CD4-positive, alpha-beta memory T cell (primary cell): ENCODE measurements around the gene MEGF11. TPM values are rescaled to one million over a fixed set of nuclear protein-coding genes. Genes with fewer than 3 reads are reported as not detected.

Source experiments
- CTCF ChIA-PET: fragments of 350-600 bp; sonication (Branson Sonifier 250); formaldehyde crosslinking; loops from one replicate; lab custom pipeline; 2021; ENCODE audit warnings: inconsistent platforms; ENCODE audit not compliant: partially characterized antibody; lab: Charles Lee
- POLR2A ChIA-PET: fragments of 350-600 bp; sonication (Branson Sonifier 250); formaldehyde crosslinking; loops from one replicate; lab custom pipeline; 2021; ENCODE audit not compliant: partially characterized antibody; lab: Charles Lee
- DNase-seq, 5 donors: peaks; one replicate each; pipeline versions ENCODE4 v3.0.0 to v3.0.0-alpha.2; 2020 to 2022; ENCODE audit warnings: mixed read lengths in 1 of 5
- H3K27ac ChIP-seq: one replicate; pipeline ENCODE4 v1.7.0; 2013; ENCODE audit warnings: low read depth, low read length
- H3K27me3 ChIP-seq: 2 replicates; pipeline ENCODE4 v1.7.0; 2013; ENCODE audit warnings: mild to moderate bottlenecking, low read length, moderate library complexity; ENCODE audit not compliant: insufficient read depth
- H3K36me3 ChIP-seq: 2 replicates; pipeline ENCODE4 v1.7.0; 2013; ENCODE audit warnings: mild to moderate bottlenecking, low read length, moderate library complexity; ENCODE audit not compliant: insufficient read depth
- H3K4me1 ChIP-seq: 2 replicates; pipeline ENCODE4 v1.7.0; 2013; ENCODE audit warnings: mild to moderate bottlenecking, low read length, moderate library complexity; ENCODE audit not compliant: insufficient read depth
- H3K4me3 ChIP-seq, 2 donors: one replicate each; pipeline ENCODE4 v1.7.0; 2013; ENCODE audit warnings: low read length in 2 of 2, mild to moderate bottlenecking in 1 of 2
- H3K9me3 ChIP-seq, 2 donors: one replicate each; pipeline ENCODE4 v1.7.0; 2013; ENCODE audit warnings: low read length in 2 of 2, control low read depth in 1 of 2; ENCODE audit not compliant: control insufficient read depth in 1 of 2
- H3K27ac Mint-ChIP-seq, 7 donors: one replicate each; pipeline ENCODE4 v1.8.0; 2020 to 2021; ENCODE audit warnings: mixed read lengths in 7 of 7, mild to moderate bottlenecking in 6 of 7, inconsistent platforms in 3 of 7, moderate library complexity in 3 of 7
- H3K27me3 Mint-ChIP-seq, 2 donors: one replicate each; pipeline ENCODE4 v1.8.0; 2020 to 2021; ENCODE audit warnings: mixed read lengths in 2 of 2
- H3K36me3 Mint-ChIP-seq, 2 donors: one replicate each; pipeline ENCODE4 v1.8.0; 2020 to 2021; ENCODE audit warnings: mixed read lengths in 2 of 2, inconsistent platforms in 1 of 2, mild to moderate bottlenecking in 1 of 2
- H3K4me1 Mint-ChIP-seq, 4 donors: one replicate each; pipeline ENCODE4 v1.8.0; 2020 to 2021; ENCODE audit warnings: mixed read lengths in 4 of 4, mild to moderate bottlenecking in 1 of 4
- H3K4me3 Mint-ChIP-seq, 8 donors: one replicate each; pipeline ENCODE4 v1.8.0; 2020 to 2021; ENCODE audit warnings: mixed read lengths in 8 of 8, mild to moderate bottlenecking in 7 of 8, moderate library complexity in 6 of 8, inconsistent platforms in 3 of 8
- H3K9me3 Mint-ChIP-seq, 8 donors: one replicate each; pipeline ENCODE4 v1.8.0; 2020 to 2021; ENCODE audit warnings: mixed read lengths in 8 of 8, mild to moderate bottlenecking in 5 of 8, inconsistent platforms in 3 of 8, moderate library complexity in 1 of 8
- intact Hi-C: fragments of 100-400 bp; cut with micrococcal nuclease; formaldehyde crosslinking; loops from one replicate; pipeline ENCODE4 v1.15.1; 2023
- polyA plus RNA-seq, 2 donors: library from polyadenylated mRNA; unstranded; fragments of 300-500 nt; fragmentation: Illumina TruSeq; gene quantifications; one replicate each; pipeline ENCODE4 v1.2.3, GENCODE V29; 2021
- total RNA-seq, 2 experiments: library from RNA; stranded (reverse); gene quantifications; one replicate each; pipeline ENCODE4 v1.2.3, GENCODE V29; 2021

MEGF11 gene
- total and polyA plus RNA-seq, 4 experiments from 2014 or later, result 0.69 TPM; not detected in 3

DNA sequence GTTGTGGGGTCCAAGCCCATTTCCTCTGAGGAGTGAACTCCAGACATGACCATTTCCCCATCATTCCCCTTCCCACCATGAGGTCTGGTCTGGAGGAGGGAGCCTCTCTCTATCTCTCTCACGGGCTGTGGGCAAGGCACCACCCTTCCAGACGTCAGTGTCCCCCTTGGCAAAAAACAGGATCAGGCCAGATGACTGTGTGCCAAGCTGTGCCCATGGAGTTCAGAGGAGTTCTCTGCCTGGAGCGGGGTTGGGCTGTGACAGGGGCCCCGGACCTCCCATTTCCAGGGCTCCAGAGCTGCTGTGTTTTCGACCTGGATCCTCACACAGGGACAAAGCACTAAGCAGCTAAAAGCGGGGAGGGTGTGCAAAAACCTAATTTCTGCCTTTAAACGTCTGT, 259.8 kb downstream of the MEGF11 start:
- intact Hi-C loops, result no loop called here

DNA sequence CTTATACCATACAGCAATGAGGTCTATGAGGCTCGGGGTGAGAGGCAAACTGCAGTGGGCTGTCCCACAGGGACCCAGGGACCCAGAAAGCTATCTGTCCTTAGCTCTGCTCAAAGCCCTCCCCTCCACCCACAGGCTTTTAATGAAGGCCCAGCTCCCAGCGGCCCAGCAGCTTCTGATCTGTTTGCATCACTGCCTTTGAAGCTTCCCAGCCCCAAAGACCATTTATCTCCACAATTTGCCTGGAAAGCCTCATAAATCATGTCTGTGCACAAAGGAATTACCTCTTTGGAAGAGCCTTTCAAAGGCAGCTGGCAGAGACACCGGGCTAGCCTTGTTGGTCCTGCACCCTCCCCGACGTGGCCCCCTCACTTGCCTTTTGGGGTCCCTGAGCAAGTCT, 260.3 kb downstream of the MEGF11 start:
- Histone ChIP-seq H3K9me3 (no peaks in the 10 kb centered on the region), H3K27me3 (no peaks in the 10 kb centered on the region), H3K4me1 (no peaks in the 10 kb centered on the region), H3K27ac (no peak overlapping the region), H3K36me3 (no peaks in the 10 kb centered on the region), H3K4me3 (no peak overlapping the region)
- Mint-ChIP-seq H3K27me3 (peaks cover 27 to 42% of the 10 kb centered on the region in 2 donors), H3K4me3 (no peak overlapping the region), H3K4me1 (no peaks in the 10 kb centered on the region), H3K9me3 (no peaks in the 10 kb centered on the region), H3K27ac (no peak overlapping the region), H3K36me3 (no peaks in the 10 kb centered on the region)
- no peak for DNase-seq
- intact Hi-C loops, result no loop called here
- CTCF ChIA-PET, result no interaction called here
- POLR2A ChIA-PET, result no interaction called here

More for the DNA sequence above, 259.8 kb downstream of the MEGF11 start:
- ChIA-PET POLR2A (no interaction called here), CTCF (no interaction called here)
- H3K27me3 ChIP-seq, result no peaks in the 10 kb centered on the region
- Mint-ChIP-seq H3K36me3 (no peaks in the 10 kb centered on the region), H3K27ac (no peak overlapping the region), H3K27me3 (peaks cover 27 to 38% of the 10 kb centered on the region in 2 donors), H3K4me3 (no peak overlapping the region), H3K4me1 (no peaks in the 10 kb centered on the region), H3K9me3 (no peaks in the 10 kb centered on the region)
- no peak overlapping the region for H3K27ac ChIP-seq
- DNase-seq, result no peak
- H3K4me3 ChIP-seq, result no peak overlapping the region
- no peaks in the 10 kb centered on the region for H3K4me1 ChIP-seq
- H3K36me3 ChIP-seq, result no peaks in the 10 kb centered on the region
- no peaks in the 10 kb centered on the region for H3K9me3 ChIP-seq

DNA sequence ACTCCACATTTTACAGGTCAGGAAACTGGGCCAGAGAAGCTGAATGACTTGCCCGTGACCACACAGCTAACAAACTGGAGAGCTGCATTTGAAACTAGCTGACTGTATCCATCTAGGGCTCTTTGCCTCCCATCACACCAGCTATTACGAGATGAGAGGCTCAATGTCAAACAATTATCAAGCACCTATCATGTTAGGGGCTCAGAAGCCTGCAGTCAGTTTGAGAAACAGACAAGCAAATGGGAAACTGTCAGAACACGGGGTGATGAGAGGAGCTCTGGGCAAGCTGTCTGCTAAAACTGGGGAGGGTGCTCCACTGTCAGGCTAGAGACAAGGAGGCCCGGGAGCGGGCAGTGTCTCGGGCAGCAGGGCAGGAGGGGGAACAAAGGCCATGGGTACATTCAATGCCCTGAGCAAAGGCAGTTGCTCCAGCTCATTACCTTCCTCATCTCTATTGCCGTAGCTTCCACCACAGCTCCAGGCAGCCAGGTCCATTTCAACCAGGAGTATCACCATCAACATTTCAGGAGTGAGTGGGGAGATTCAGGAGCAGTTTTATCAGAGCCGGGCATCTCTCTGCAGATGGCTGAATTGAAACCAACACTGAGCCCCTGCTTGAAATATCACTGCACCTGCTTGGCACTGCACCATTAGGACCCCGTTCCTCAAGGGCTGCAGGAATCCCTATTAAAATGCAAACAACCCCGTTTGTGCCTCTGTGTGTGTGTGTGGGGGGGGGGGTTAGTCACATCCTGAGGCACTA, 261.6 kb downstream of the MEGF11 start:
- Histone ChIP-seq H3K9me3 (no peaks in the 10 kb centered on the region), H3K4me3 (no peak overlapping the region), H3K4me1 (no peaks in the 10 kb centered on the region), H3K27ac (no peak overlapping the region), H3K27me3 (no peaks in the 10 kb centered on the region), H3K36me3 (no peaks in the 10 kb centered on the region)
- POLR2A ChIA-PET, result no interaction called here
- Mint-ChIP-seq H3K27ac (no peak overlapping the region), H3K9me3 (no peaks in the 10 kb centered on the region), H3K4me1 (no peaks in the 10 kb centered on the region), H3K4me3 (no peak overlapping the region), H3K27me3 (peaks cover 29 to 39% of the 10 kb centered on the region in 2 donors), H3K36me3 (no peaks in the 10 kb centered on the region)
- no peak for DNase-seq
- intact Hi-C loops, result no loop called here
- CTCF ChIA-PET, result no interaction called here

DNA sequence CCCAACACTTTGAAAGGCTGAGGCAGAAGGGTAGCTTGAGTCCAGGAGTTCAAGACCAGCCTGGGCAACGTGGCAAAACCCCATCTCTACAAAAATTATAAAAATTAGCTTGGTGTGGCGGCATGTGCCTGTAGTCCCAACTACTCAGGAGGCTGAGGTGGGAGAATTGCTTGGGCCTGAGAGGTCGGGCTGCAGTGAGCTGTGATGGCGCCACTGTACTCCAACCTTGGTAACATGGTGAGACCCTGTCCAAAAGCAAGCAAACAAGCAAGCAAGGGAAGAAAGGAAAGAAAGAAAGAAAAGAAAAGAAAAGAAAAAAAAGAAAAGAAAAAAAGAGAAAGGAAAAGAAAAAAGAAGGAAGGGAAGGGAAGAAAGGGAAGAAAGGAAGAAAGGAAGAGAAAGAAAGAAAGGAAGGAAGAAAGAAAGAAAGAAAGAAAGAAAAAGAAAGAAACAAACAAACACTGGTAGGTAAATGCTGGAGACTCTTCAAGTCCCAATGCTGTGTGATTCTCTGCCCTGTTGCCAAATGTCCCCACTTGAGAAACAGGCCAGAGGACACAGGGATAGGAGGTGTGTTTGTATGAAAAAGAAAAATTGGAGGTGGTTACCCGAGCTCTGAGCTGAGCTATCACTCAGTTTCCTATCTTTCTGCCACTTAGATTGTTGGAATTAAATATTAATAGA, 263.1 kb downstream of the MEGF11 start:
- intact Hi-C loops, result no loop called here
- no peaks in the 10 kb centered on the region for H3K4me1 ChIP-seq
- Mint-ChIP-seq H3K9me3 (no peaks in the 10 kb centered on the region), H3K4me3 (no peak overlapping the region), H3K27ac (no peak overlapping the region), H3K27me3 (peaks cover 35 to 43% of the 10 kb centered on the region in 2 donors), H3K4me1 (no peaks in the 10 kb centered on the region), H3K36me3 (no peaks in the 10 kb centered on the region)
- H3K36me3 ChIP-seq, result no peaks in the 10 kb centered on the region
- no peak overlapping the region for H3K4me3 ChIP-seq
- DNase-seq, result no peak
- H3K27me3 ChIP-seq, result no peaks in the 10 kb centered on the region
- POLR2A ChIA-PET, result no interaction called here
- CTCF ChIA-PET, result interaction anchor here (0.6 kb wide), 1 partner anchor 331 kb away, joined by 3 read pairs; no protein-coding TSS in a partner anchor
- no peak overlapping the region for H3K27ac ChIP-seq
- H3K9me3 ChIP-seq, result no peaks in the 10 kb centered on the region

DNA sequence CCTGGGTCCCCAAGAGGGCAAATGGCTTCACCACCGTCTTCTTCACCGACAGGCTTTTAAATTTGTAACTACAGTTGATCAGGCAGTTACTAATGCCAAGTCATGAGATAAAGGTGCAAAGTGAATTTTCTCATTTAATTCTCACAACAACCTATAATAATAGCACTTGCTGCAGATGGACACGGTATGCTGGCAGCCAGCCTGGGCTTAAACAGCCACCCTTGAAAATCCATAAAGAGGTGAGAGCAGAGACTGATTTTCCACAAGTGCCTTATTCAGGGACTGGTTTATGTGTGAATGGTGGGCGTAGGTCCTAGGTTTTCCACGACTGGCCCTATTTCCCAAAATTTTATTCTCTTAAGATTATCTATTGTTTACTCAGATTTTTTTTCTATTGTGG, 266.4 kb downstream of the MEGF11 start:
- ChIA-PET CTCF (no interaction called here), POLR2A (no interaction called here)

DNA sequence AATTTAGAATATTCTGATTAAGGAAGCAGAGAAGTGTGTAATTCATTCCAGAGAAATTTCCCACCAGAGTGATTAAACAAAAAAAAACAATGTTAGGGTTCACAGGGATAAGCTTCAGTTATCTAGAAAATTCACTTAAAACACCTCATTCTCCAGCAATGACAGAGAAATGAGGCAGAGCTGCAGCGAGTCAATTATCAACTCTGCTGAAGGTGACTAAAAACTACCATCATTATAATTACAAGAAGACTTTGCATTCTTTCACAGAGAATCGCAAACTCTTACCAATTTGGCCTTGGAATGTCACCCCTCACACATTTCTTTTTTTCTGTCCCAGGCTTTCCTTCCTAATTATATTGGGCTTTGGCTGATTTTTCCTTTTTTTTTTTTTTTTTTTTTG, 267.1 kb downstream of the MEGF11 start:
- CTCF ChIA-PET, result no interaction called here

More for the DNA sequence above, 266.4 kb downstream of the MEGF11 start:
- Histone ChIP-seq H3K4me1 (peaks cover 6% of the 10 kb centered on the region), H3K27me3 (peaks cover 6% of the 10 kb centered on the region), H3K27ac (no peak overlapping the region), H3K36me3 (no peaks in the 10 kb centered on the region), H3K9me3 (no peaks in the 10 kb centered on the region), H3K4me3 (no peak overlapping the region)
- DNase-seq, result no peak
- Mint-ChIP-seq H3K4me1 (peaks cover 6 to 9% (median 8%) of the 10 kb centered on the region in 4 donors), H3K9me3 (no peaks in the 10 kb centered on the region), H3K27me3 (peaks cover 36 to 49% of the 10 kb centered on the region in 2 donors), H3K4me3 (no peak overlapping the region), H3K36me3 (no peaks in the 10 kb centered on the region), H3K27ac (no peak overlapping the region)
- intact Hi-C loops, result no loop called here

DNA sequence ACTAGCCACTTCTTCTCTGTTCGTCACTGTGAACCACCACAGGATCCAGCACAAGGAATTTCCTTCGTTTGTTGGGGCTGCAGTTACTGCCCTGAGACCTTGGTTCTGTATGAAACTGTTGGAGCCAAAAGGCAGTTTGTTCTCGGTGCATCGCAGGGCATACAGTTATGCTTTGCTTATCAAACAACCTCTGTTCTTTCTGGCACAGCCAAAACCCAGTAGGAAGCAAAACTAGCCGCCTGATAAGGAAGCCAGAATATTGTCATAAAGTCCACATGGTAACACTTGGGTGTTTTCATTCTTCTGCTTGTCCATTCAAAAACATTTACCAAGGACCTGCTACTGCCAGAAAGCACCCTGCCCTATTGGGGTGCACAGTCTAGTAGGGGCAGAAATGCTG, 268.2 kb downstream of the MEGF11 start:
- Mint-ChIP-seq H3K27ac (no peak overlapping the region), H3K4me3 (no peak overlapping the region), H3K4me1 (peaks cover 6 to 18% (median 9%) of the 10 kb centered on the region in 4 donors), H3K36me3 (no peaks in the 10 kb centered on the region), H3K27me3 (peaks cover 29 to 37% of the 10 kb centered on the region in 2 donors), H3K9me3 (no peaks in the 10 kb centered on the region)
- H3K4me3 ChIP-seq, result no peak overlapping the region
- H3K27me3 ChIP-seq, result peaks cover 6% of the 10 kb centered on the region
- ChIA-PET POLR2A (no interaction called here), CTCF (no interaction called here)
- no peaks in the 10 kb centered on the region for H3K36me3 ChIP-seq
- H3K27ac ChIP-seq, result no peak overlapping the region
- H3K9me3 ChIP-seq, result no peaks in the 10 kb centered on the region
- no peak for DNase-seq
- peaks cover 6% of the 10 kb centered on the region for H3K4me1 ChIP-seq
- intact Hi-C loops, result no loop called here

More for the DNA sequence above, 267.1 kb downstream of the MEGF11 start:
- Histone ChIP-seq H3K27me3 (peaks cover 6% of the 10 kb centered on the region), H3K36me3 (no peaks in the 10 kb centered on the region), H3K9me3 (no peaks in the 10 kb centered on the region), H3K4me3 (no peak overlapping the region), H3K27ac (no peak overlapping the region), H3K4me1 (peaks cover 6% of the 10 kb centered on the region)
- peaks cover 31 to 45% of the 10 kb centered on the region in 2 donors for H3K27me3 Mint-ChIP-seq
- DNase-seq, result no peak
- H3K36me3 Mint-ChIP-seq, result no peaks in the 10 kb centered on the region
- POLR2A ChIA-PET, result no interaction called here
- H3K9me3 Mint-ChIP-seq, result no peaks in the 10 kb centered on the region
- H3K27ac Mint-ChIP-seq, result no peak overlapping the region
- intact Hi-C loops, result no loop called here
- H3K4me3 Mint-ChIP-seq, result no peak overlapping the region
- peaks cover 6 to 12% (median 8%) of the 10 kb centered on the region in 4 donors for H3K4me1 Mint-ChIP-seq
